Psoas muscle (tissue), 8 donors: ENCODE data around the gene NPY. TPM values are rescaled to one million over a fixed set of nuclear protein-coding genes. Genes with fewer than 3 reads are reported as not detected.

Source experiments
- ATAC-seq, 4 donors: fragments of 200-7000 bp; cut with Tn5 transposase; one replicate each; pipeline ENCODE4 v1.9.1; 2020; ENCODE audit warnings: moderate library complexity in 3 of 4, mild to moderate bottlenecking in 2 of 4
- DNase-seq, 2 donors: peaks; one replicate each; pipeline ENCODE4 v3.0.0-alpha.2; 2020
- H3K27ac ChIP-seq: fragments of 200-600 bp; one replicate; pipeline ENCODE4 v1.8.0; 2022
- H3K27me3 ChIP-seq, 3 donors: fragments of 200-600 bp in 1 of 3; one replicate each; pipeline versions ENCODE4 v1.6.1 to v1.8.0; 2013 to 2022; ENCODE audit warnings: low read length in 2 of 3, mild to moderate bottlenecking in 2 of 3, moderate library complexity in 1 of 3; ENCODE audit not compliant: insufficient read depth in 3 of 3
- H3K36me3 ChIP-seq, 2 donors: fragments of 200-600 bp in 1 of 2; one replicate each; pipeline versions ENCODE4 v1.6.1 to v1.8.0; 2013 to 2022; ENCODE audit warnings: low read depth in 1 of 2, mild to moderate bottlenecking in 1 of 2, moderate library complexity in 1 of 2; ENCODE audit not compliant: insufficient read depth in 1 of 2
- H3K4me1 ChIP-seq: fragments of 200-600 bp; one replicate; pipeline ENCODE4 v1.8.0; 2022
- H3K4me3 ChIP-seq: fragments of 200-600 bp; one replicate; pipeline ENCODE4 v1.8.0; 2022; ENCODE audit warnings: mild to moderate bottlenecking
- H3K9me3 ChIP-seq: fragments of 200-600 bp; one replicate; pipeline ENCODE4 v1.8.0; 2022
- CTCF ChIP-seq: fragments of 200-600 bp; IDR thresholded peaks from one replicate; pipeline ENCODE4 v1.8.0; 2022; ENCODE audit warnings: antibody characterized with exemption
- WGBS, 3 donors: extraction: QIAGEN DNeasy Blood & Tissue Kit; methylation state at CpG; one replicate each; pipeline versions ENCODE4 v1.1.6 to v1.1.7; 2013; 5-methylcytosine and 5-hydroxymethylcytosine counted together
- intact Hi-C, 2 donors: fragments of 100-400 bp; cut with DNase I; formaldehyde crosslinking; loops; one replicate each; pipeline versions ENCODE4 v1.11.0 to v1.14.2; 2022
- long read RNA-seq, 2 donors: library from polyadenylated mRNA; unstranded; transcript quantifications; one replicate each; pipeline ENCODE4 v2.0.0, GENCODE V29; 2021
- polyA plus RNA-seq, 3 donors: library from polyadenylated mRNA; stranded (reverse); fragments of 200-250 nt; gene quantifications; one replicate each; pipeline ENCODE4 v1.2.3, GENCODE V29; 2013
- total RNA-seq, 4 donors: library from RNA; stranded (reverse); fragmentation: NEBNext Ultra II Directional in 2 of 4; extraction: Animal tissue kit (Norgen Biotek cat#: 25700) in 2 of 4; gene quantifications; one replicate each; pipeline versions ENCODE4 v1.2.1 to v1.2.4, GENCODE V29; 2021 to 2023
- donor health status: healthy with polysubstance abuse.
- donor health status: DM: no; HTN: no; CAD: no; lungs with moderate emphysema.
- donor health status: Bipolar disorder and iron deficiency.
- donor health status: healthy.
- donor health status: DM: yes; HTN: yes; CAD: no.
- donor health status: DM: no; HTN: no; CAD: no.
- donor health status: DM: no; HTN: no; CAD: no.
- donor health status: DM: yes; HTN: yes; CAD: no.

NPY gene
- total RNA-seq, result under 1 TPM in 1 of 4 donors, not detected in 3; 0.69 TPM
- 1 to 10 TPM in 1 of 3 donors, under 1 TPM in 1, not detected in 1; 0.34 to 3.4 TPM for polyA plus RNA-seq
- long read RNA-seq, donor 1, partial matches to known transcripts, result 0 of 1 reads
- long read RNA-seq, donor 1, other reads (novel, unspliced or antisense), result 0 of 1 reads
- long read RNA-seq, donor 2, result 0 reads

- Histone ChIP-seq H3K36me3 (no peaks in the 10 kb centered on the region), H3K27ac (no peak within 1 kb of the TSS), H3K4me1 (peaks cover 5% of the 10 kb centered on the region), H3K9me3 (no peaks in the 10 kb centered on the region), H3K4me3 (peak within 1 kb of the TSS; percentile 44), H3K27me3 (peaks cover 2 to 57% (median 12%) of the 10 kb centered on the region in 3 donors)
- intact Hi-C loops, result no loop called here
- no peak for TF ChIP-seq CTCF
- peak in 3 of 4 donors; percentile 23 to 32 (median 30) for ATAC-seq
- 1% methylated on average over 61 to 73 of the region's 73 CpGs for WGBS, 3 donors
- peak in 1 of 2 donors; percentile 48 for DNase-seq
Measured at GRCh38 chr7:24283897-24284698, at the start of gene NPY. TSS of gene NPY (plus strand) at chr7:24284190. CDS start at chr7:24285241, 1,051 bp downstream.

- TF ChIP-seq CTCF, result no peak
- H3K4me1 ChIP-seq, result no peaks in the 10 kb centered on the region
- no peak overlapping the region for H3K4me3 ChIP-seq
- H3K36me3 ChIP-seq, result no peaks in the 10 kb centered on the region
- H3K9me3 ChIP-seq, result no peaks in the 10 kb centered on the region
- intact Hi-C loops, result no loop called here
- no peak overlapping the region for H3K27ac ChIP-seq
- peaks cover 0 to 3% (median 0%) of the 10 kb centered on the region in 3 donors for H3K27me3 ChIP-seq
- no peak for ATAC-seq
- no peak for DNase-seq
Measured at GRCh38 chr7:24239260-24239659, 44.7 kb upstream of the NPY start.

- no peak for TF ChIP-seq CTCF
- no peak for ATAC-seq
- no peak overlapping the region for H3K27ac ChIP-seq
- no peaks in the 10 kb centered on the region for H3K36me3 ChIP-seq
- H3K9me3 ChIP-seq, result no peaks in the 10 kb centered on the region
- intact Hi-C loops, result no loop called here
- no peak overlapping the region for H3K4me3 ChIP-seq
- no peaks in the 10 kb centered on the region for H3K27me3 ChIP-seq
- 89 to 94% (median 93%) methylated on average over 5 of the region's 5 CpGs for WGBS, 3 donors
- no peak for DNase-seq
- H3K4me1 ChIP-seq, result no peaks in the 10 kb centered on the region
Measured at GRCh38 chr7:24241206-24241605, 42.8 kb upstream of the NPY start.

GRCh38 chr7:24244554-24244953, 39.4 kb upstream of the NPY start:
- Histone ChIP-seq H3K4me3 (no peak overlapping the region), H3K36me3 (no peaks in the 10 kb centered on the region), H3K9me3 (no peaks in the 10 kb centered on the region), H3K27me3 (no peaks in the 10 kb centered on the region), H3K4me1 (no peaks in the 10 kb centered on the region), H3K27ac (no peak overlapping the region)
- ATAC-seq (no peak), DNase-seq (no peak)
- TF ChIP-seq CTCF, result no peak
- intact Hi-C loops, result no loop called here
- 72 to 94% (median 74%) methylated on average over 2 of the region's 2 CpGs for WGBS, 3 donors
